Left lung (tissue), 10 donors: Measurements from ENCODE around the gene CRACR2A. TPM values are rescaled to one million over a fixed set of nuclear protein-coding genes. Genes with fewer than 3 reads are reported as not detected.

Experiments
- ATAC-seq: fragments of 200-7000 bp; cut with Tn5 transposase; one replicate; pipeline ENCODE4 v1.9.1; 2020; ENCODE audit warnings: moderate library complexity
- DNase-seq, 4 donors: peaks; one replicate each; pipeline ENCODE4 v3.0.0-alpha.2; 2013 to 2020
- H3K27ac ChIP-seq, 2 donors: fragments of 200-600 bp; sonication (generic) in 1 of 2; one replicate each; pipeline versions ENCODE4 v1.5.0 to v1.8.0; 2020 to 2021
- H3K27me3 ChIP-seq, 2 donors: fragments of 200-600 bp; sonication (generic) in 1 of 2; one replicate each; pipeline versions ENCODE4 v1.5.0 to v1.8.0; 2020 to 2021
- H3K36me3 ChIP-seq, 2 donors: fragments of 200-600 bp; sonication (generic) in 1 of 2; one replicate each; pipeline versions ENCODE4 v1.5.0 to v1.8.0; 2020 to 2021
- H3K4me1 ChIP-seq, 2 donors: fragments of 200-600 bp; one replicate each; pipeline ENCODE4 v1.8.0; 2021
- H3K4me3 ChIP-seq, 2 donors: fragments of 200-600 bp; sonication (generic) in 1 of 2; one replicate each; pipeline versions ENCODE4 v1.5.0 to v1.8.0; 2020 to 2021; ENCODE audit warnings: mild to moderate bottlenecking in 1 of 2
- H3K9me3 ChIP-seq, 2 donors: fragments of 200-600 bp; sonication (generic) in 1 of 2; one replicate each; pipeline versions ENCODE4 v1.5.0 to v1.8.0; 2020 to 2021
- CTCF ChIP-seq, 2 donors: fragments of 200-600 bp; sonication (generic) in 1 of 2; IDR thresholded peaks; one replicate each; pipeline versions ENCODE4 v1.5.0 to v1.8.0; 2021; ENCODE audit warnings: antibody characterized with exemption in 2 of 2
- intact Hi-C, 2 donors: fragments of 100-400 bp; cut with DNase I; formaldehyde crosslinking; loops; one replicate each; pipeline versions ENCODE4 v1.11.2 to v1.14.2; 2022
- polyA plus RNA-seq, 6 donors: library from polyadenylated mRNA; unstranded; fragments of 120-200 nt; gene quantifications; one replicate each; pipeline ENCODE4 v1.2.1, GENCODE V29; 2013; ENCODE audit not compliant: insufficient read length in 6 of 6
- total RNA-seq, 2 donors: library from RNA; stranded (reverse); fragmentation: NEBNext Ultra II Directional; extraction: Animal tissue kit (Norgen Biotek cat#: 25700); gene quantifications; one replicate each; pipeline ENCODE4 v1.2.1, GENCODE V29; 2021
- donor health status: DM: no; HTN: yes; CAD: no.
- donor health status: DM: no; HTN: no; CAD: no.

Gene CRACR2A
- total and polyA plus RNA-seq, 8 donors = 3.2 to 6.5 (median 3.8) TPM

GRCh38 chr12:3565985-3566384, 186.9 kb downstream of the CRACR2A start:
- Histone ChIP-seq H3K27ac (no peak overlapping the region), H3K9me3 (no peaks in the 10 kb centered on the region), H3K4me1 (no peaks in the 10 kb centered on the region), H3K4me3 (no peak overlapping the region), H3K36me3 (no peaks in the 10 kb centered on the region), H3K27me3 (no peaks in the 10 kb centered on the region)
- no peak for TF ChIP-seq CTCF (IDR thresholded peaks at IDR 0.05)
- ATAC-seq (no peak), DNase-seq (no peak)
- intact Hi-C loops = no loop called here

Other genes starting within 250 kb of the CRACR2A start
- gene PARP11, start 120.3 kb upstream of the CRACR2A start, total RNA-seq = 10 to 100 TPM; 11.0 to 11.9 TPM
- gene PARP11, start 120.3 kb upstream of the CRACR2A start, polyA plus RNA-seq = 10 to 100 TPM; 15.4 to 18.3 (median 16.4) TPM